HG03439 (cell line): ENCODE measurements around the gene RPTOR.

ENCODE experiments used
- ATAC-seq: cut with Tn5 transposase; IDR thresholded peaks from one replicate; pipeline ENCODE4 v1.9.1; 2021; ENCODE audit warnings: mild to moderate bottlenecking, moderate library complexity; ENCODE audit not compliant: unreplicated experiment

The RPTOR gene

DNA sequence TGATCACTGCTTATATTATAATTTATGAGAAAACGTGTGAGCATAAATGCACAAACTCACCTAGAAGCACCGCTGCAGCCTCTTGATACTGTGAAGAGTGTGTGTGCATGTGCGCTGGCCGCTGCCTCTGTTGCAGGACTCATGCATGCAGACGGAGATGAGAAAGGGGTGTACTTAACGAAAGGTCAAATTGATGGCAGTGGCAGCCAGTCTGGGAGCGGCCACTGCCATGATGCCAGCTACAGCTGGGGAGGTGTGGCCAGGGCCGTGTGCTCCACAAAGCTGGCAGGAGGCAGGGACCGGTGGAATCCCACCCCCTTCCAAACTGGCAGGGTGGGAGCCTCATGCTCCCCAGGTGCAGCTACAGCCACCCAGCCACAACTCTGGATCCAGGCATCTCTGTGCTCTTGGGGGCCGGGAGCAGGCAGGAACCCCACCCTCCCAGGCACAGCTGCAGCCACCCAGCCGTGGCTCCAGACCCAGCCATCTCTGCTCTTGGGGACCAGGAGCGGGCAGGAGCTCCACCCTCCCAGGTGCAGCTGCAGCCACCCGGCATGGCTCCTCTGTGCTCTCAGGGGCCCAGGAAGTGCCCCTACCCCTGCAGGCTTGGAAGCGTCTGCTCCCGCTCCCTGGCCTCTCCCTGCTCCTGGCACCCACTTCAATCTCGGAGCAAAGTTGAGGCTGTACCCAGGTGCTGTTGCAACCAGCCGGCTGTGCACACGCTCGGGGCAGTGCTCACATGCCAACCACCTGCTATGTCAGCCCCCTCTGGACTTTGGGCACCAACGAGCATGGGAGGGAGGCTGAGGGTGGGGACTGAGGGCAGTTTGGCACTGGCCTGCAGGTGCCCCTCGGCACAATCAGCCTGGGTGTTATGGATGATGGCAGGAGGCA is 369.5 kb downstream of the RPTOR start:
- no peak for ATAC-seq

DNA sequence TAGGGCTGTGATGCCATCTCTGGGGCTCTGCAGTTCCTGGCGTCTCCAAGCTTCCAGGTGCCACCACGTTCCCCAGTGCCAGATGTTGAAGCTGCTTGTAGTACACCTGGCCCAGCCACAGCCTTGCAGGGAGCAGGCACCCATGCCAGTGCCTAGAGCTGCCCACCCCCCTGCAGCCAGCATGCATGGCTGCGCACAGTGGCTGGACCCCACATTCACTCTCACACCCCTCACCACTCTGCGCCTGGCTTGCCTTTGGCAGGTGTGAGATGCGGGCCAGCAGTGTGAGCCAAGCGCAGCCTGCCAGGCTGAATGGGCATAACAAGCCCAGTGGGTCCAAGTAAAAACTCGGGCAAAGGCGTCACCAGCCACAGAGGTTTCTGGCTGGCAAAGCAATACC is 371.6 kb downstream of the RPTOR start:
- ATAC-seq, result no peak

DNA sequence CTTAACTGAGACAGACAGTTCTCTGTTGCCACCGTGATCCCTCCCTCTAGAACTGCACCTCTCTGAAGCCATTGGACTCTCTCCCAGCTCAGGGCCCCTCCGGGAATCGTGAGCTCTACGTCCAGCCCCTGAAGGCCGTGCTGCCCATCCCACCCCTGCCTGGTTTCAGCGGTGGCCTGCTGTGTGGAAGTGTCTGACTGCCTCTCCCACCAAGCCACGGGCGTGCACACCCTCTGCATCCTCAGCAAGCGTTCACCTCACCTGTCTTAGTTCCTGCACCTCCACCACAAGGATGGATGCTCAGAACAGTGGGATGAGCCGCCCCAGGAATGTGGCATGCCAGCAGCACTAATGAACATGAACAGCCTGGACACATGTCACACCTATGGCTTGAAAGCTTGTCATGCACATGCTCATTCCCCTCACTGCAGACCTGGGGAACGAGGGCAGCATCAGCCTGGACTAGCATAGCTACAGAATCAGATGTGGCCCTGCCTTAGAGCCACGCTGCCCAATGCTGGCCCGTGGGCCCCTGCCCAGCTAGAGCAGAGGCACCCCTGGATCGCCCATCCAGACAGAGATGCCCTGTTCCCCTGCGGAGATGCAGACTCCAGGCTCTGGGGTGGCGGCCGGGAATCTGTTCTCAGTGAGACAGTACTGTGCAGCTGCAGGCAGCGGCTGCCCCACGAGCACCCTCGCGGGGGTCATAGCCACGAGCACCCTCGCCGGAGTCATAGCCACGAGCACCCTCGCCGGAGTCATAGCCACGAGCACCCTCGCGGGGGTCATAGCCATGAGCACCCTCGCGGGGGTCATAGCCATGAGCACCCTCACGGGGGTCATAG is 373.3 kb downstream of the RPTOR start:
- ATAC-seq, result no peak

DNA sequence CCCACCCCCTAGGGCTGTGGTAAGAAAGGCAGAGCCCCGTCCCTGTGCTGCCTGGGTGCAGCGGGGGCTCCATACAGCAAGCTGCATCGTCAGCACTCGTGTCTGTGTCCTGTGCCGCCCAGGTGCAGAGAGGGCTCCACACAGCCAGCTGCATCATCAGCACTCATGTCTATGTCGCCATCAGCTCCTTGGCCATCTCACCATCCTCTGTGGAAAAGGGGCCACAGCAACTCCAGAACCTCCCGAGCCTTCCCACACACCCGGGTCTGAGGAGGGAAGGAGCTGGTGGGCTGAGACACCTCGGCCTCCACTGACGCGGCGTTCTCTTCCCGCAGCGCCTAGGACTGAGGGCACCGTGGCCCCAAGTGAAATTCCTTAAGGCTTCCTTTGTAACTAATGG is 374.1 kb downstream of the RPTOR start:
- no peak for ATAC-seq

DNA sequence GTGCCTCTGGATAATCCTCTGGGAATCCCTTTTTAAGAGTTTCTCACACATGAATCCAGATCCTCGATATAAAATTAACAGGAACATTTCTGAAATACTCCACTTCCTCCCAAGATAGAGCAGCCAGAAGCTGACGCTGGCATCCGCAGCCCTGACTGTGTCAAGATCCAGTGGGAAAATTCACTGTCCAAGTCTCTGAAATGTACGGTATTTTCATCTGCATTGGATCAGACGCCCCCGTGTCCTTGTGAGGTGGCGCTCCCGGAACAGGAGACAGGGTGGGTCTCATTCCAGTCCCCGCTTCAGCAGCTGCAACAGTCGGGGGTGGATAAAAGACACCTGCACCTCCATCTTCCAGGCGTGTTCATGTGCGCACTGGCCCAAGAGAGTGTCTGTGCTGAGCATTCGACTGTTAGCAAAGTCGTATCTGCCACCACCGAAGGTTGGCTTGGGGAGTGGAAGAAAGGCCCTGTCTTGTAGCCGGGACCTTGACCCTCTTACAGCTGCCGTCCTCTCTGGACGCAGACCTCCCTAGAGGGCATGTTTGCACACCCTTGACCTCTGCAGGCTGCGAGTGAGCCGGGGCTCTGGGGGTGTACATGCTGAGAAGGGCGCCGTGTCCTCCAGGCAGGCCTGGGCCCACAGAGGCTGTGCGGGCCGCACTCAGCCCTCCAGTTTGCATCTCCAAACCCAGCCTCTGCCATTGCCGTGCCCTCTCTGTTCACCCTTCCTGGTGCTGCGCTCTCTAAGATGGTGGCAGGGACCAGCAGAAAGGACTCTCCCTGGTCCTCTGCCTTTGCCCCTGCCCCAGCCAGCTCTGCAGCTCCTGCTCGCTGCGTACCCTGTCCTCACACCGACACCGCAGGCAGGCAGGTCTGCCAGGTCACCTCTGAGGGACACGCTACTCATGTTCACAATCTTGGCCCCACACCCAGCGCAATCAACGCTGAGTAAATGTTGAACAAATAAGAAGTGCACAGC is 375.0 kb downstream of the RPTOR start:
- no peak for ATAC-seq

DNA sequence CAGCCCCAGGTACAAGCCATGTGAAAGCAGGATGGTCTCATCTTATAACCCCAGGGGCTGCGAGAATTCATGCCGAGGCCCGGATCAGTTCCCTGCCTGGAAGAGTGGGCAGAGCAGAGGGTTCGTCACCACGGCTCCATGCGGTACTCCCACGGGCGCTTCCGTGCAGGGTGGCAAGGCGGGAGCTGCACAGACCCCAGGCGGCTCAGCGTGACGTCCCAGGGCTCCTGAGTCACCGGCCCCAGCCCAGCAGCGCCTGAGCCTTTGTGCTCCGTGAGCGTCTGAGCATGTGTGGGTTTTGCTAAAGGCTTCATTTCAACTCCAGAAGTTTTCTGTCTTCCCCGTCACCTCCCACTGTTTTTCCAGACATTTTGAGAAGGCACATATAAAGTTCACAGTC is 375.8 kb downstream of the RPTOR start:
- ATAC-seq, result no peak

DNA sequence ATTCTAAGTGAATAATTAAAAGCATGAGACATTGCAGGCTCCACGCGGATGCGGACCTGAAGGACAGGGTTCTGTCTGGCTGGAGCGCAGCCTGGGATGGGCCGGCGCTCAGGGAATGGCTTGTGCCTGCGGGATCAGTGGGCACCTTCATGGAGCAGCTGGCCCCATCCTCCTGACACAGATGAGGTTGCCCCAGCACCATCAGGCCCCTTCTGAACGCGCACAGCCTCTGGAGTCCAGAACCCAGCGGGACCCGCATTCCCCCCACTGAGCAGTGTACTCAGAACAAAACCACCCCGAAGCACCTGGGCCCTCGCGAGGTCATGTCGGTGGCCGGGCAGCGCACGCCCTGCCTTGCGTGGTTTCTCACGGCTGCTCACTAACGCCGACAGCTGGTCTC is 376.5 kb downstream of the RPTOR start:
- ATAC-seq, result no peak

DNA sequence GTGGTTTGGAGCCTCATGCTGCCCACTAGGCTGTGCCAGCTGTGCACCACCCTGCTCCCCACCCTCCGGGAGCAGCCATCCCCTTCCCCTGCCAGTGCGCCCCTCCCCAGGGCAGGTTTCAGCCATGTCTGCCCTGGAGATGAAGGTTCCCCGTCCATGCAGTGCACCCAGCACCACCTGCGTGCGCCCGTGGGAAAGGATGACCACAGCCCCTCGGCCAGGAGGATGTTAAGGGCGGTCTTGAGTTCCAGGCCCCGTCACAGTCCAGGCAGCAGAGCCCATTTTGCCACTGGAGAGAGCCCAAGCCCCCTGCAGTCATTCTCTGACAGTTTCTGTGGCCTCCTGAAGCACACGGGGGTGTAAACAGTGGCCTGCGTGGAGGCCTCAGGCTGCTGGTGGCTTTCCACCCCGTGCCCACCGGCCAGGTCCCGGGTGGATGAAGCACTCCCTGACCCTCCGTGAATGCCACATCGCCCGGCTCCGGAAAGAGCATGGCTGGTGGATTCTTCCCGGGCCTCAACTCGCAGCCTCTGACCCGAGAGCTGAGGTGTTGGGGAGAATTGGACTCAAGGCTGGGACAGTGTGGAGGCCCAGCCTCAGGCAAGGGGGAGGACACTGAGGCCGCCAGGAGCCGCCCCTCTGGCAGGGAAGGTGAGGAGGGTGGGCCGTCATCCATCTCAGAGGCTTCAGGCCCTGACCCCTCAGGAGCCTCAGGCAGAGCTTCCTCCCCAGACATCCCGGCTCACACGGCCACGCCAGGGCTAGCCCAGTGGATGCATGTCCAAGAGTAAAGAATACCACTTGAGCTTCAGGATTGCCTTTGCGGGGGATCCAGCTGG is 377.3 kb downstream of the RPTOR start:
- no peak for ATAC-seq

DNA sequence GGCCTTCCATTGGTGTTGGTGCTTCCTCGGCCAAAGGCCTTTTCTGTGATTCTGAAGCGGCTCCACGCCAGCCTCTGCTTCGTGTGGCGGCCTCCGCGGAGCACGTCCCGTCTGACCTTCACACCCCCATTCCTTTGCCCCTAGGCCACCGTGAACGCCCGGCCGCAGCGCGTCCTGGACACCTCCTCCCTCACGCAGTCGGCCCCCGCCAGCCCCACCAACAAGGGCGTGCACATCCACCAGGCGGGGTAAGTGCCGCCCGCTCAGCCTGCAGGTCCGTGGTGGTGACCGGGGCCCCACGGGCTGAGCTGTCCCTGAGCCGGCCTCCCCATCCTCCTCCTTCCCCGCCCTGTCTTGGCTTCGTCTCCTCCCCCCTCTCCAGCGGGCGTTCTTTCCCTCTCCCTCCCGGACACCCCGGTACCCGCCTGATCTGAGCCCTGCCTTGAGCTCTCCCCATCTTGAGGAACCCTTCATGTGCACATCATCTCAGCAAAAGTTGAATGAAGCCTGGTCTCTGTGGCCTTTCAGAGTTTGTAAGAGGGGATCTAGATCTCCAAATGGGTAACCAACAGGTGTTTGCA is 378.0 kb downstream of the RPTOR start:
- ATAC-seq, result no peak

DNA sequence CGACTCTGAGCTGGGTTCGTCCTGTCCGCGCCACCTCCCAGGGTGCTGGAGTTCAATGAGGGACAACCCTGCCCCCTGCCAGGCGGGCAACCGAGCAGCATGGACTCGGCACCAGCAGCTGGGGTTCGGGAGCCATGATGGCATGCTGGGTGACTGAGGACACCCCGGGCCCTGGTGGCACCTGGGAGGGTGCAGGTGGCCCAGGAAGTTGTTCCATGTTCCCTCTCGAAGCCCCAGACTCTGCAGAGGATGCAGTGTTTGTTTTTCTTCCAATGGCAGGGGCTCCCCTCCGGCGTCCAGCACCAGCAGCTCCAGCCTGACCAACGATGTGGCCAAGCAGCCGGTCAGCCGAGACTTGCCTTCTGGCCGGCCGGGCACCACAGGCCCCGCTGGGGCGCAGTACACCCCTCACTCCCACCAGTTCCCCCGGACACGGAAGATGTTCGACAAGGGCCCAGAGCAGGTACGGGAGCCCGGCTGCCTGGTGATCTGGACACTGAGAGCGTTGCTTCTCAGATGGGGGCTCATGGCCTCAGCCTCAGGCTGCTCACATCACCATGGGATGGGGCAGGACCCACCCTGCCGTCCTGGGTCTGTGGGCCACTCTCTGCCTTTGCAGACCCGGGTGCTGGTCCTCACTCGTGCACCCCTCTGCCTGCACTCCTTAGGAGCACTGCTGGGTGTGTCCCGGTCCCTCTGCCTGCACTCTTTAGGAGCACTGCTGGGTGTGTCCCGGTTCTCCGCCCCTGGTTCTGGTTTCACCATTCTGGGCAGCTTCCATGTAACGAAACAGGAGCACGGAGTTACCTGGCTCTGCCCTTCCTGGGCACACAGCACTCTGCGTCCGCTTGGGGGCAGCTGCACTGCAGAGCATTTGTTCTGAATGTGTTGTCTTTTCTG is 378.8 kb downstream of the RPTOR start:
- ATAC-seq, result no peak

DNA sequence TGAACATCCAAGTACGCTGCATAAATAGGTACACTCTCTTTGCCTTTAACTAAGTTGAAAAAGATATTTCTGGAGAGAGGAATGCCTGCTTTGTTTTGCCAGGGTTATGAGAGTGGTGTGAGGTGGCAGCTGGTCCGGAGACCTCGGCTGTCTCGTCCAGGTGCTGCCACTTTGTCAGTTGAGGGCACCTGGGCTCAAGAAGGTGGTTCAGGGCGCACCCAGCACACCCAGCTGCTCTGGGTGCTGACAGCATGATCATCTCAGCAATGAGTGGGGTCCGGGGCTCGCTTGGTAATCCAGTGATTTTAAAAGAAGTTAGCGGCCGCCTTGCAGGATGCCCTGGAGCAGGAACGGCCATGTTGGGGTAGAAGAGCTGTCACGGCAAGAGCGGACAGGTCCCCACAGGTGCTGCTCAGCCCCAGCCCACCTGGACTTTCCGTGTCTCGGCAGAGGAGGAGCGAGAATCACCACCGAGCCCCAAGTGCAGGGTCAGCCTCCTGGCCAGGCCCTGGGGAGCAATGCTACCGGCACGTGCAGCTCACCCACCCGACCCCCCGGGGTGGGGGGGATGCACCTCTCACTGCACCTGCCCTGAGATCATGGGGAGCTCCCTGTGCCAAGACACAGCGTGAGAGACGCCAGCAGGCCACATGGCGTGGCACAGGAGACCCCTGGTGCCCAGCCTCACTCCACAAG is 379.6 kb downstream of the RPTOR start:
- ATAC-seq, result no peak

DNA sequence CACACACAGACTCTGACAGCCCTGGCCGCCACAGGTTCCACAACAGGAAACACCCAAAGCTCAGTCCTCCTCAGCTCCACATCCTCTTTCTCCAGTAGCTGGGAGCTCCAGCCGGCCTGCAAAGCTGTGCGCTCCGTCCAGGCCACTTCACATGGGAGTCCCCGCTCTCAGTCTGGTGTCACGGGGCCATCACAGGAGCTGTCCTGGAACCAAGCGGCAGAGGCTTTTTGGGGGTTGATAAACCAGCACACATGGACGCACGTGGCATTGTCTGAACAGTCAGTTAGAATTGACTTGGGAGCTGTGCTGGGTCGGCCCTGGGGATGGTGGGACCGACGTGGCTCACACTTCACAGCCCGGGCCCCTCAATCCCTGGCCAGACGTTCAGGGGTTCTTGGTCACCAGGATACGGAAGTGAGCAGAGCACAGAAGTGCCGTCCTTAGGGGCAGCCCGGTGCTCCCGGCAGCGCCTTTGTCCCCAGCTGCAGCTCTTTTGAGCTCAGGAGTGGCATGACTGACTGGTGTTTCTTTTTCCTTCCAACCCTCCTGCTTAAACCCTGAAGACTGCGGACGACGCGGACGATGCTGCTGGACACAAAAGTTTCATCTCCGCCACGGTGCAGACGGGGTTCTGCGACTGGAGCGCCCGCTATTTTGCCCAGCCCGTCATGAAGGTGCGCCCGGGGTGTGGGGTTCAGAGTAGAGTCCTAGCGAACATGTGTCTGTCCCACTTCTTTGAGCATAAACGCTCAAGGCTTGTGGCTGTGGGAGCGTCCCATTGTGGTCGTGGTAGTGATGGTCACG is 380.4 kb downstream of the RPTOR start:
- no peak for ATAC-seq

DNA sequence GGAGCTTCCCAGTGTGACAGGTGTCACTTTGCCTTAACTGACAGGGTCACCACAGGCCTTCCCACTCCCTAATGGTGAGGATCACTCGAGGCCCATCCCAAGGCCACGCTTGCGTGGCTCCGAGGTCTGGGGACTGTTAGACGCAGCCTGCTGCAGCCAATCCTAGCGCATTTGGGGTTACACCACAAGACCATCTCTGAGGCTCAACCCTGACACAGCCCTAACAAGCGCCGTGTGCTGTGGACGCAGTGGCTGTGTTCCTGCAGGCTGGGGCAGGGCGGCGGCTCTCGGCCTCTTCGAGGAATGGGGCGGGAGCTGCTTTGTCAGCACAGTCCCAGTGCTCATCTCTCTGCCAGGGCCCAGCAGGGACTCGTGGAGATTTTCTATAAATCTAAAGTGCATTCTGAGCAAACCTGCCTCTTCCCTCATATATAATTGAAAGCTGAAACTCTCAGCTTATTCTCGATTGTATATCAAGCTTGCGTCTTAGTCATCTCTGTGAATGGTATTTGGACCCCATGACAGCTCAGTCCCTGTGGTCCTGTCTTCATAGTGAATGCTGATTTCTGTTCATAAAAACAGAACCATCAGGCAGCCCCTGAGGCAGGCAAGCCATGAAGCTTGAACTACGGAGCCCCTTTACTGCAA is 381.2 kb downstream of the RPTOR start:
- ATAC-seq, result no peak

DNA sequence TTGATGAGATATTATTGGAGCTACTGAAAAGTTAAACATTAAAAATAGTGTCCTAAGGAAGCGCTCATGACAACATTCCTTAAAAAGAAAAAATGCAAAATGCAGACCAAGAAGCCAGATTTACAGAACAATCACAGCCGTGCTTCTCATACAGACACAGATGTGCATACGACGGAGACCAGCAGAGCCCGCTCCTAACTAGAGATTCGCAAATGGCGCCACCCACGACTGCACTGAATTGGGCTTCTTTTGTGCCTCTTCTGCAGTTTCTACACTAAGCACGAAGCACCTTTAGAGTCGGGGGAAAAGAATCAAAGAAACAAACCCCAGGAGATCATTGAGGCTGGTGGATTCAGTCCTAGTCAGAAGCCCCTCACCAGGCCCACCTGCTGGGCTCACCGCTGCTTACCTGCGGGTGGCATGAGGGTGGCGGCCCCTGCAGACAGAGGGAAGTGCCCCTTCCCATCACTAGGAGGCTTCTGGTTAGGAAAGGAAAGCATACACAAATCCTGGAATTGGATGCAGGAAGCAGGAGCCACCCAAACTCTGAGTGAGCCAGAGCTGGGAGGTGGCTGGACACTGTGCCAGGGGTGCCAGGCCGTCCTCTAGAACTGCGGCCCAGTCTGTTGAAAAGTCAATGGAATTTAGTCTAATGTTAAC is 382.1 kb downstream of the RPTOR start:
- no peak for ATAC-seq

DNA sequence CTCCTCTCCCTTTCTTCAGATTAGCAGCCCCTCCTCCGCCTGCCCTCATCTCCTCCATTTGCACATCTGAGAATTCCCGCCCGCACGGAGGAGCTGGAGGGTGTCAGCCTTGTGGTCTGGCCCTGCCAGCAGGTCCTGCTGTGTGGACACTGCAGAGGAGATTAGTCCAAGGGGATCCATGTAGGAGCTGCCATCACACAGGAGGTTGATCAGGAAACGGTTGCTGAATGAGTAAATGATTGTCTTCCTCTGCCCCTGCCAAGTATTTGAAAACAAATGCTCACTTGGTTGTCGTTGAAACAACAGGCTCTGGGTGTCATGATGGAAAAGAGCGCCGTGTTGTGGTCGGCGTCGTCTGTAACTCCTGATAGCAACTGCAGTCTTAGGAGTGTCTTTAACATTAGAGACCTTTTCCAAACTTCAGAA is 383.2 kb downstream of the RPTOR start:
- ATAC-seq, result no peak

DNA sequence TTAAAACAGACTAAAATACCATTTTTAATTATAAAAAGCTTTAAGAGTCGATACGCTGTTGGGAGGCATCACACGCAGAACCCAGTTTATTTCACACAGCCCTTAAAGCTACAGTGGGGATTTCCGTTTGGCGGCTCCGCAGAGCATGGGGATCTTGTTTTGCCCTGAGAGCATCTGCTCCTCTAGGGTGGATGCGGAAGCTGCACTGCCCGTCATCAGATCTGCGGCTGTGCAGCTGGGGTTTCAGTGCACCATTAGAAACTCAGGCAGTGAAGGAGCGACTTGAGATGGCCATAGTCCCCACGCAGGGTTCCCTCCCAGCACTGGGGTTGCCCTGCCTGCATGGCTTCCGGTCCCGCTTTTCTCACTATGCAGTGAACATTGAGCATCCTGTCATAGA is 384.8 kb downstream of the RPTOR start:
- no peak for ATAC-seq
